Measurements from ENCODE around the gene BEST3. TPM values are rescaled to one million over a fixed set of nuclear protein-coding genes. Genes with fewer than 3 reads are reported as not detected.

BEST3 gene
- polyA plus RNA-seq, 3 donors, result not detected

- H3K27ac Mint-ChIP-seq, result no peak overlapping the region
- H3K4me1 Mint-ChIP-seq, result no peaks in the 10 kb centered on the region
- no peaks in the 10 kb centered on the region for H3K9me3 ChIP-seq (replicated peaks in 1 of 2; ENCODE audit: control insufficient read depth in 1 of 2, insufficient read depth in 1 of 2, low read length in 2 of 2)
- DNase-seq, result no peak
- 83% methylated on average over 1 of the region's 2 CpGs for WGBS (ENCODE audit: insufficient coverage)
- H3K79me2 ChIP-seq (ENCODE audit: insufficient read depth, low read length), result no peaks in the 10 kb centered on the region
- no peaks in the 10 kb centered on the region for H3K27me3 ChIP-seq (ENCODE audit: control insufficient read depth in 2 of 2, insufficient read depth in 2 of 2, low read length in 2 of 2)
- H2AFZ ChIP-seq (ENCODE audit: insufficient read depth, low read depth, low read length, poor library complexity, severe bottlenecking), result no peak overlapping the region
- no peaks in the 10 kb centered on the region for H3K36me3 Mint-ChIP-seq
- no peak overlapping the region for H3K27ac ChIP-seq (ENCODE audit: low read depth in 1 of 2, low read length in 2 of 2)
- H3K4me1 ChIP-seq (ENCODE audit: control insufficient read depth in 1 of 2, insufficient read depth in 2 of 2, low read length in 2 of 2), result no peaks in the 10 kb centered on the region
- H3K9me3 Mint-ChIP-seq, result peaks cover 0 to 2% (median 0%) of the 10 kb centered on the region in 7 donors
- H3K36me3 ChIP-seq (replicated peaks in 1 of 2; ENCODE audit: control insufficient read depth in 1 of 2, insufficient read depth in 2 of 2, low read length in 2 of 2), result no peaks in the 10 kb centered on the region
- no peaks in the 10 kb centered on the region for H4K20me1 ChIP-seq (ENCODE audit: insufficient read depth, low read length)
- H3K27me3 Mint-ChIP-seq (ENCODE audit: low read depth in 3 of 3), result peaks cover 0 to 3% (median 0%) of the 10 kb centered on the region in 3 donors
- no peak for TF ChIP-seq CTCF (IDR thresholded peaks at IDR 0.05)
- no peak overlapping the region for H3K4me2 ChIP-seq (replicated peaks; ENCODE audit: extremely low read depth, low read length, poor library complexity, severe bottlenecking)
- no peak overlapping the region for H3K9ac ChIP-seq (ENCODE audit: insufficient read depth, low read length, poor library complexity, severe bottlenecking)
- no peak overlapping the region for H3K4me3 Mint-ChIP-seq
- H3K4me3 ChIP-seq (replicated peaks in 1 of 3; ENCODE audit: low read depth in 2 of 3, low read length in 3 of 3), result no peak overlapping the region
- intact Hi-C loops (cut with micrococcal nuclease), result no loop called here
Measured at GRCh38 chr12:69682110-69682755, 16.9 kb downstream of the BEST3 start.

GRCh38 chr12:69679119-69679518 is 20.0 kb downstream of the BEST3 start:
- WGBS (ENCODE audit: insufficient coverage), result 100% methylated on average over 1 of the region's 4 CpGs
- no peak overlapping the region for H3K4me2 ChIP-seq (replicated peaks; ENCODE audit: extremely low read depth, low read length, poor library complexity, severe bottlenecking)
- Mint-ChIP-seq H3K27me3 (ENCODE audit: low read depth in 3 of 3) (peaks cover 0 to 3% (median 2%) of the 10 kb centered on the region in 3 donors), H3K36me3 (no peaks in the 10 kb centered on the region), H3K9me3 (peaks cover 0 to 2% (median 0%) of the 10 kb centered on the region in 7 donors), H3K4me1 (no peaks in the 10 kb centered on the region), H3K27ac (no peak overlapping the region), H3K4me3 (no peak overlapping the region)
- DNase-seq, result no peak
- H3K4me1 ChIP-seq (ENCODE audit: control insufficient read depth in 1 of 2, insufficient read depth in 2 of 2, low read length in 2 of 2), result no peaks in the 10 kb centered on the region
- no peak overlapping the region for H2AFZ ChIP-seq (ENCODE audit: insufficient read depth, low read depth, low read length, poor library complexity, severe bottlenecking)
- TF ChIP-seq CTCF (IDR thresholded peaks at IDR 0.05), result no peak
- H3K9ac ChIP-seq (ENCODE audit: insufficient read depth, low read length, poor library complexity, severe bottlenecking), result no peak overlapping the region
- no peak overlapping the region for H3K4me3 ChIP-seq (replicated peaks in 1 of 3; ENCODE audit: low read depth in 2 of 3, low read length in 3 of 3)
- no peaks in the 10 kb centered on the region for H3K27me3 ChIP-seq (ENCODE audit: control insufficient read depth in 2 of 2, insufficient read depth in 2 of 2, low read length in 2 of 2)
- no peaks in the 10 kb centered on the region for H3K36me3 ChIP-seq (replicated peaks in 1 of 2; ENCODE audit: control insufficient read depth in 1 of 2, insufficient read depth in 2 of 2, low read length in 2 of 2)
- no peak overlapping the region for H3K27ac ChIP-seq (ENCODE audit: low read depth in 1 of 2, low read length in 2 of 2)
- no peaks in the 10 kb centered on the region for H3K9me3 ChIP-seq (replicated peaks in 1 of 2; ENCODE audit: control insufficient read depth in 1 of 2, insufficient read depth in 1 of 2, low read length in 2 of 2)
- no peaks in the 10 kb centered on the region for H3K79me2 ChIP-seq (ENCODE audit: insufficient read depth, low read length)
- H4K20me1 ChIP-seq (ENCODE audit: insufficient read depth, low read length), result no peaks in the 10 kb centered on the region
- intact Hi-C loops (cut with micrococcal nuclease), result no loop called here
